ENCODE measurements around the gene NUTF2. TPM values are rescaled to one million over a fixed set of nuclear protein-coding genes. Genes with fewer than 3 reads are reported as not detected.

NUTF2 gene
- total RNA-seq, 1 experiment from 2014 or later, result 145 TPM

Other genes with a start within 250 kb of the NUTF2 start
- gene CARMIL2, start 201.8 kb upstream of the NUTF2 start, total RNA-seq (2021; ENCODE audit: unreplicated experiment), result 33.9 TPM
- gene ACD, start 186.7 kb upstream of the NUTF2 start, total RNA-seq (2021; ENCODE audit: unreplicated experiment), result 53.8 TPM
- gene PARD6A, start 186.0 kb upstream of the NUTF2 start, total RNA-seq (2021; ENCODE audit: unreplicated experiment), result 5.6 TPM
- gene ENKD1, start 180.2 kb upstream of the NUTF2 start, total RNA-seq (2021; ENCODE audit: unreplicated experiment), result 16.8 TPM
- gene C16orf86, start 180.1 kb upstream of the NUTF2 start, total RNA-seq (2021; ENCODE audit: unreplicated experiment), result 0.79 TPM
- gene GFOD2, start 127.6 kb upstream of the NUTF2 start, total RNA-seq (2021; ENCODE audit: unreplicated experiment), result 17.4 TPM
- gene RANBP10, start 40.4 kb upstream of the NUTF2 start, total RNA-seq (2021; ENCODE audit: unreplicated experiment), result 16.9 TPM
- 1.2 TPM for gene TSNAXIP1, start 40.0 kb upstream of the NUTF2 start, total RNA-seq (2021; ENCODE audit: unreplicated experiment)
- gene THAP11, start 4.6 kb upstream of the NUTF2 start, total RNA-seq (2021; ENCODE audit: unreplicated experiment), result 25.4 TPM
- gene CENPT, start 760 bp downstream of the NUTF2 start, total RNA-seq (2021; ENCODE audit: unreplicated experiment), result 40.5 TPM
- 100 TPM for gene EDC4, start 26.1 kb downstream of the NUTF2 start, total RNA-seq (2021; ENCODE audit: unreplicated experiment)
- gene NRN1L, start 38.0 kb downstream of the NUTF2 start, total RNA-seq (2021; ENCODE audit: unreplicated experiment), result 1.4 TPM
- gene PSKH1, start 46.3 kb downstream of the NUTF2 start, total RNA-seq (2021; ENCODE audit: unreplicated experiment), result 16.2 TPM
- 3.4 TPM for gene CTRL, start 84.9 kb downstream of the NUTF2 start, total RNA-seq (2021; ENCODE audit: unreplicated experiment)
- 41.0 TPM for gene PSMB10, start 89.9 kb downstream of the NUTF2 start, total RNA-seq (2021; ENCODE audit: unreplicated experiment)
- 17.6 TPM for gene LCAT, start 97.2 kb downstream of the NUTF2 start, total RNA-seq (2021; ENCODE audit: unreplicated experiment)
- 46.0 TPM for gene SLC12A4, start 121.7 kb downstream of the NUTF2 start, total RNA-seq (2021; ENCODE audit: unreplicated experiment)
- not detected for gene DPEP3, start 133.6 kb downstream of the NUTF2 start, total RNA-seq (2021; ENCODE audit: unreplicated experiment)
- gene DPEP2, start 152.6 kb downstream of the NUTF2 start, total RNA-seq (2021; ENCODE audit: unreplicated experiment), result not detected
- not detected for gene DPEP2NB, start 169.0 kb downstream of the NUTF2 start, total RNA-seq (2021; ENCODE audit: unreplicated experiment)
- 13.8 TPM for gene DDX28, start 176.3 kb downstream of the NUTF2 start, total RNA-seq (2021; ENCODE audit: unreplicated experiment)
- 27.3 TPM for gene DUS2, start 176.4 kb downstream of the NUTF2 start, total RNA-seq (2021; ENCODE audit: unreplicated experiment)
- 25.6 TPM for gene NFATC3, start 238.4 kb downstream of the NUTF2 start, total RNA-seq (2021; ENCODE audit: unreplicated experiment)